B cell (primary cell): ENCODE measurements around the gene TAF13.

Source experiments
- EZH2 ChIP-seq: IDR thresholded peaks from 2 replicates; pipeline ENCODE4 v1.6.1; 2012; ENCODE audit warnings: borderline replicate concordance, low read depth, mild to moderate bottlenecking, moderate library complexity, low read length; ENCODE audit not compliant: insufficient read depth, poor library complexity, severe bottlenecking
- TF ChIP-seq, protein P1 (sequence below): fragments of 200-600 bp; IDR thresholded peaks from one replicate; pipeline ENCODE4 v1.8.0; 2022; ENCODE audit warnings: antibody characterized with exemption, mild to moderate bottlenecking

DNA sequence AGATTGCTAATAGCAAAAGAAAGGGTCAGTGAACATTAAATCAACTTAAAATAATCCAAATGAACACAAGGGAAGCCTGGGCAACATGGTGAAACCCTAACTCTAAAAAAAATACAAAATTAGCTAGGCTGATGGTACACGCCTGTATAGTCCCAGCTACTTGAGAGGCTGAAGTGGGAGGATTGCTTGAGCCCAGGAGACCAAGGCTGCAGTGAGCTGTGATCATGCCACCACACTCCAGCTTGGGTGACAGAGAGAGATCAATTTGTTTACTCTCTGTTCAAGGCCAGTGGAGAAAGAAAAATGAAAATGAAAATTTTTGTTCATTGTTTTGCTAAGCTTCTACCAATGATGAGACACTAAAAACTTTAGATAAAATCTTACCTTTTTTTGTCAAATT is 58.7 kb downstream of the TAF13 start:
- TF ChIP-seq, protein P1, sequence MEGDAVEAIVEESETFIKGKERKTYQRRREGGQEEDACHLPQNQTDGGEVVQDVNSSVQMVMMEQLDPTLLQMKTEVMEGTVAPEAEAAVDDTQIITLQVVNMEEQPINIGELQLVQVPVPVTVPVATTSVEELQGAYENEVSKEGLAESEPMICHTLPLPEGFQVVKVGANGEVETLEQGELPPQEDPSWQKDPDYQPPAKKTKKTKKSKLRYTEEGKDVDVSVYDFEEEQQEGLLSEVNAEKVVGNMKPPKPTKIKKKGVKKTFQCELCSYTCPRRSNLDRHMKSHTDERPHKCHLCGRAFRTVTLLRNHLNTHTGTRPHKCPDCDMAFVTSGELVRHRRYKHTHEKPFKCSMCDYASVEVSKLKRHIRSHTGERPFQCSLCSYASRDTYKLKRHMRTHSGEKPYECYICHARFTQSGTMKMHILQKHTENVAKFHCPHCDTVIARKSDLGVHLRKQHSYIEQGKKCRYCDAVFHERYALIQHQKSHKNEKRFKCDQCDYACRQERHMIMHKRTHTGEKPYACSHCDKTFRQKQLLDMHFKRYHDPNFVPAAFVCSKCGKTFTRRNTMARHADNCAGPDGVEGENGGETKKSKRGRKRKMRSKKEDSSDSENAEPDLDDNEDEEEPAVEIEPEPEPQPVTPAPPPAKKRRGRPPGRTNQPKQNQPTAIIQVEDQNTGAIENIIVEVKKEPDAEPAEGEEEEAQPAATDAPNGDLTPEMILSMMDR, result no peak
- TF ChIP-seq EZH2, result no peak
